WERI-Rb-1 (cell line): Measurements from ENCODE around the gene HID1.
"Not testable (repeated sequence)": the region's sequence is repeated elsewhere in the genome, so short reads cannot be mapped to it uniquely, and the experiment has no call there.

ENCODE experiments used
- DNase-seq: peaks from one replicate; pipeline ENCODE4 v3.0.0-alpha.2; 2020
- H3K27ac ChIP-seq: fragments of 250-450 bp; sonication (Bioruptor Pico); 2 replicates; pipeline ENCODE4 v1.5.1; 2020; ENCODE audit warnings: mild to moderate bottlenecking, moderate library complexity
- H3K27me3 ChIP-seq: fragments of 250-450 bp; sonication (Bioruptor Pico); 2 replicates; pipeline ENCODE4 v1.5.1; 2021; ENCODE audit warnings: mild to moderate bottlenecking, low read depth, moderate library complexity; ENCODE audit not compliant: insufficient read depth, severe bottlenecking
- H3K36me3 ChIP-seq: fragments of 250-450 bp; sonication (Bioruptor Pico); 2 replicates; pipeline ENCODE4 v1.5.1; 2020; ENCODE audit warnings: mild to moderate bottlenecking, moderate library complexity
- H3K4me3 ChIP-seq: 2 replicates; pipeline ENCODE4 v1.5.1; 2011; ENCODE audit warnings: low read depth, mild to moderate bottlenecking, control low read depth, low read length
- H3K9me3 ChIP-seq: fragments of 250-450 bp; sonication (Bioruptor Pico); 2 replicates; pipeline ENCODE4 v1.5.1; 2021; ENCODE audit warnings: mild to moderate bottlenecking, moderate library complexity; ENCODE audit not compliant: severe bottlenecking
- TF ChIP-seq, protein P1 (sequence below): IDR thresholded peaks from 2 replicates; pipeline ENCODE4 v1.5.1; 2011; ENCODE audit warnings: low read depth, mild to moderate bottlenecking, control low read depth, inconsistent platforms, low read length

Gene HID1

GRCh38 chr17:74977802-74978201 lies 5.2 kb upstream of the HID1 start:
- Histone ChIP-seq H3K27ac (no peak overlapping the region), H3K36me3 (no peaks in the 10 kb centered on the region), H3K27me3 (peaks cover 17% of the 10 kb centered on the region), H3K4me3 (no peak overlapping the region), H3K9me3 (no peaks in the 10 kb centered on the region)
- TF ChIP-seq, protein P1, sequence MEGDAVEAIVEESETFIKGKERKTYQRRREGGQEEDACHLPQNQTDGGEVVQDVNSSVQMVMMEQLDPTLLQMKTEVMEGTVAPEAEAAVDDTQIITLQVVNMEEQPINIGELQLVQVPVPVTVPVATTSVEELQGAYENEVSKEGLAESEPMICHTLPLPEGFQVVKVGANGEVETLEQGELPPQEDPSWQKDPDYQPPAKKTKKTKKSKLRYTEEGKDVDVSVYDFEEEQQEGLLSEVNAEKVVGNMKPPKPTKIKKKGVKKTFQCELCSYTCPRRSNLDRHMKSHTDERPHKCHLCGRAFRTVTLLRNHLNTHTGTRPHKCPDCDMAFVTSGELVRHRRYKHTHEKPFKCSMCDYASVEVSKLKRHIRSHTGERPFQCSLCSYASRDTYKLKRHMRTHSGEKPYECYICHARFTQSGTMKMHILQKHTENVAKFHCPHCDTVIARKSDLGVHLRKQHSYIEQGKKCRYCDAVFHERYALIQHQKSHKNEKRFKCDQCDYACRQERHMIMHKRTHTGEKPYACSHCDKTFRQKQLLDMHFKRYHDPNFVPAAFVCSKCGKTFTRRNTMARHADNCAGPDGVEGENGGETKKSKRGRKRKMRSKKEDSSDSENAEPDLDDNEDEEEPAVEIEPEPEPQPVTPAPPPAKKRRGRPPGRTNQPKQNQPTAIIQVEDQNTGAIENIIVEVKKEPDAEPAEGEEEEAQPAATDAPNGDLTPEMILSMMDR = no peak
- DNase-seq = no peak

- TF ChIP-seq, protein P1 = no peak
- H3K27me3 ChIP-seq = peaks cover 20% of the 10 kb centered on the region
- H3K4me3 ChIP-seq = no peak overlapping the region
These were observed 3.4 kb upstream of the HID1 start for GRCh38 chr17:74975943-74976342.

DNA sequence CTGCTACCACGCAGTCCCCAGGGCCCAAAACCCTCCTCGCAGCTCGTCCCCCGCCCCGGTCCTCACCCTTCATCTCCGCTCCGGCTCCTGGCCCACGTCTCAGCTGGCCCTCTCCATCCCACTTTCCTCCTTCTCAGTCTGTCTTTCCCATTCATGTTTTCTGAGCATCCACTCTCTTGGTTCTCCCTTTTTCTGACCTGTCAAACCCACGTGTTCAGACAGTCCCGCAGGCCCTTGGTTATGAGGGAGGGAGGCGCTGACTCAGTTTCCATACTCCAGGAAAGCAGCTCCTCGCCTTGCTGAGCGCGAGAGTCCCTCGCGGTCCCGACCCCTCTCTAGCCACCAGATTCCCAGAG lies 392 bp upstream of the HID1 start:
- DNase-seq = no peak
- TF ChIP-seq, protein P1 = no peak
- H3K9me3 ChIP-seq = no peaks in the 10 kb centered on the region
- no peaks in the 10 kb centered on the region for H3K36me3 ChIP-seq
- H3K27me3 ChIP-seq = peaks cover 20% of the 10 kb centered on the region
- no peak overlapping the region for H3K27ac ChIP-seq
- H3K4me3 ChIP-seq = peak overlapping the region; percentile 67

More at GRCh38 chr17:74975943-74976342, 3.4 kb upstream of the HID1 start:
- Histone ChIP-seq H3K36me3 (no peaks in the 10 kb centered on the region), H3K27ac (no peak overlapping the region), H3K9me3 (no peaks in the 10 kb centered on the region)
- DNase-seq = no peak

DNA sequence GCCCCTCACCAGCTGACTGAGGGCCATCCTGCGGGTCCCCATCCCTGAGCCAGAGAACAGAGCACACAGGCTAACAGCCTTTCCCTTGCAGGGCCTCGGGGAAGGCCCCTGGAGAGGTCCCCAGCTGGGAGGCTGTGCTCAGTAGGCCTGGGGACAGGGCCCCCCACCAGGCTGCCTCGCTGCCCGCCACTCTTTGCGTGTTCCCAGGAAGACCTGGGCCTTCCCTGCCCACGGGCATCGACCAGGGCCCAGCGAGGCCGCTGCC lies 785 bp downstream of the HID1 start:
- Histone ChIP-seq H3K27ac (no peak overlapping the region), H3K9me3 (no peaks in the 10 kb centered on the region), H3K4me3 (peak overlapping the region; percentile 67), H3K36me3 (no peaks in the 10 kb centered on the region), H3K27me3 (peaks cover 20% of the 10 kb centered on the region)
- TF ChIP-seq, protein P1 = no peak
- DNase-seq = no peak

- no peak for DNase-seq
- Histone ChIP-seq H3K4me3 (no peak overlapping the region), H3K27ac (no peak overlapping the region), H3K9me3 (no peaks in the 10 kb centered on the region), H3K27me3 (peaks cover 20% of the 10 kb centered on the region), H3K36me3 (no peaks in the 10 kb centered on the region)
- TF ChIP-seq, protein P1 = no peak
These were observed 1.3 kb downstream of the HID1 start for GRCh38 chr17:74971069-74971841.

- H3K4me3 ChIP-seq = no peak overlapping the region
- peaks cover 20% of the 10 kb centered on the region for H3K27me3 ChIP-seq
- no peak overlapping the region for H3K27ac ChIP-seq
- H3K9me3 ChIP-seq = no peaks in the 10 kb centered on the region
- TF ChIP-seq, protein P1 = no peak
- no peaks in the 10 kb centered on the region for H3K36me3 ChIP-seq
- DNase-seq = no peak
These were observed 2.2 kb downstream of the HID1 start for GRCh38 chr17:74970395-74970794.

DNA sequence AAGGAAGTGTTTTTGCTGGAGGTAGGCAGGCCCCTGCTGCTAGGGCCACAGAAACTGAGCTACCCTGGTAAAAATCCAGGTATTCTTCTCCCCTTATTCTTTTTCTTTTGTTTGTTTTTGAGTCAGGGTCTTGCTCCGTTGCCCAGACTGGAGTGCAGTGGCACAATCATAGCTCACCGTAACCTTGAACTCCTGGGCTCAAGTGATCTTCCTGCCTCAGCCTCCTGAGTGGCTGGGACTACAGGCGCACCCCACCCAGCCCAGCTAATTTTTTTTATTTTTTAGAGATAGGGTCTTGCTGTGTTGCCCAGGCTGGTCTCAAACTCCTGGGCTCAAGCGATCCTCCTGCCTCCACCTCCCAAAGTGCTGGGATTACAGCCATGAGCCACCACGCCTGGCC lies 3.1 kb downstream of the HID1 start:
- H3K9me3 ChIP-seq, H3K36me3 ChIP-seq, H3K27ac ChIP-seq, H3K4me3 ChIP-seq, DNase-seq: not testable (repeated sequence)
- H3K27me3 ChIP-seq = peaks cover 19% of the 10 kb centered on the region
